MCF 10A (cell line): ENCODE measurements around the gene ACYP2. TPM values are rescaled to one million over a fixed set of nuclear protein-coding genes. Genes with fewer than 3 reads are reported as not detected.
A peak's percentile ranks its signal among the peaks of the same experiment; 100 is the strongest.
"Not testable (repeated sequence)": the region's sequence is repeated elsewhere in the genome, so short reads cannot be mapped to it uniquely, and the experiment has no call there.

Source experiments
- BruUV-seq: library from RNA; stranded (reverse); fragments of 400-500 nt; replicated peaks from 2 replicates; lab custom pipeline; 2021; lab: Mats Ljungman, UMichigan
- CTCF ChIA-PET: fragments of 300-600 bp; sonication (Branson Sonifier 250); formaldehyde crosslinking; extraction: SDS; loops from one replicate; lab custom pipeline; 2021; ENCODE audit warnings: antibody characterized with exemption, inconsistent platforms; lab: Yijun Ruan, JAX
- POLR2A ChIA-PET: fragments of 300-600, 350-650 bp; sonication (Branson Sonifier 250); formaldehyde crosslinking; extraction: SDS; loops from one replicate; lab custom pipeline; 2020; ENCODE audit warnings: antibody characterized with exemption, inconsistent platforms; lab: Yijun Ruan, JAX
- DNase-seq: peaks from one replicate; pipeline ENCODE4 v3.0.0-alpha.2; 2018; ENCODE audit not compliant: unreplicated experiment
- H3K27ac Mint-ChIP-seq: one replicate; pipeline ENCODE4 v1.8.0; 2022; ENCODE audit warnings: mild to moderate bottlenecking, low read depth, mixed read lengths; ENCODE audit not compliant: unreplicated experiment
- H3K27me3 Mint-ChIP-seq: one replicate; pipeline ENCODE4 v1.8.0; 2022; ENCODE audit warnings: mixed read lengths; ENCODE audit not compliant: insufficient read depth, unreplicated experiment
- H3K36me3 Mint-ChIP-seq: one replicate; pipeline ENCODE4 v1.8.0; 2022; ENCODE audit warnings: mild to moderate bottlenecking, moderate library complexity, mixed read lengths; ENCODE audit not compliant: insufficient read depth, unreplicated experiment
- H3K4me1 Mint-ChIP-seq: one replicate; pipeline ENCODE4 v1.8.0; 2022; ENCODE audit warnings: mixed read lengths; ENCODE audit not compliant: insufficient read depth, unreplicated experiment
- H3K4me3 Mint-ChIP-seq: one replicate; pipeline ENCODE4 v1.8.0; 2022; ENCODE audit warnings: mild to moderate bottlenecking, moderate library complexity, mixed read lengths; ENCODE audit not compliant: unreplicated experiment
- H3K9me3 Mint-ChIP-seq: one replicate; pipeline ENCODE4 v1.8.0; 2022; ENCODE audit warnings: mixed read lengths; ENCODE audit not compliant: unreplicated experiment
- intact Hi-C: fragments of 100-400 bp; cut with micrococcal nuclease; formaldehyde crosslinking; loops from 2 replicates; pipeline ENCODE4 v1.14.1; 2022
- total RNA-seq: library from RNA; stranded (reverse); gene quantifications from 2 replicates; pipeline ENCODE4 v1.2.3, GENCODE V29; 2022
- TF ChIP-seq, protein P1 (sequence below): fragments of 200-600 bp; IDR thresholded peaks from one replicate; pipeline ENCODE4 v1.8.0; 2022; ENCODE audit warnings: antibody characterized with exemption, mild to moderate bottlenecking; ENCODE audit not compliant: unreplicated experiment

ACYP2 gene
- total RNA-seq, 1 experiment from 2014 or later = 14.3 TPM

- no TSS peak for BruUV-seq
- POLR2A ChIA-PET = interaction anchor here (0.8 to 2.4 kb wide), 8 partner anchors 8 to 597 kb away, joined by 3 to 17 read pairs (median 6); partner anchors contain the start of genes ACYP2 and PSME4
Observed at GRCh38 chr2:54107455-54107764, 8.0 kb upstream of the ACYP2 start.

DNA sequence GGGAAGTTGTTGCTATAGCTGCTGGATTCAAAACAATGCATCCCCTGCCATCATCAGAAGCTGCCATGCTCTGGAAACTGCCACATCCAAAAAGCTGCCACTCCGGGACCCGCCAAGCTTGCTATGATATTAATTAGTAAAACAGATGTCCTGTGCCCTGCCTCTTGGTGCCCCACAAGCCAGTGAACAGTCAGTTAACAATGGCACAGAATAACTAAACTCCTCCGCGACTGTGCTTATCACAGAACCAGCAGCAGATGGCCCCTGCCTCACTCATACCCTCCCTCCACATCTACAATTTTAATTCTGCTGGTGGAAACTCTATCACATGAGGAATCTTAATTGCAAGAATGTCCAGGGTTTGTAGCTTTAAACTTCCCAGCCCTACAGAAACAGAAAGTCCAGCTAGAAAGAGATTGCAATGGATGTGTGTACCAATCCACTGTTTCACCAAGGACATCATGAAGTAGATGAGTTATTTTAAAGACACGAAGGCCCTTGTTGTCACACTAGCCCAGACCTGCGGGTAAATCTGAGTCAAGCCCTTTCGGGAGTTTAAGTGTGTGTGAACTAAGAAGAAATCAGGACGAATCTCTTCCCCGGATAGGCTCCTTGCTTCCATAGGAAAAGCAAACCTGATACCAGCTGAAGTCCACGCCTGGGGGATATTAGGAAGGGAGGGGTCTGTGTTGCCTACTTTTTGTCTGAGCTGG is 7.4 kb upstream of the ACYP2 start:
- BruUV-seq = no TSS peak
- Mint-ChIP-seq H3K9me3 (no peaks in the 10 kb centered on the region), H3K27ac (no peak overlapping the region), H3K36me3 (no peaks in the 10 kb centered on the region), H3K4me3 (no peak overlapping the region), H3K4me1 (peaks cover 6% of the 10 kb centered on the region), H3K27me3 (no peaks in the 10 kb centered on the region)
- TF ChIP-seq, protein P1, sequence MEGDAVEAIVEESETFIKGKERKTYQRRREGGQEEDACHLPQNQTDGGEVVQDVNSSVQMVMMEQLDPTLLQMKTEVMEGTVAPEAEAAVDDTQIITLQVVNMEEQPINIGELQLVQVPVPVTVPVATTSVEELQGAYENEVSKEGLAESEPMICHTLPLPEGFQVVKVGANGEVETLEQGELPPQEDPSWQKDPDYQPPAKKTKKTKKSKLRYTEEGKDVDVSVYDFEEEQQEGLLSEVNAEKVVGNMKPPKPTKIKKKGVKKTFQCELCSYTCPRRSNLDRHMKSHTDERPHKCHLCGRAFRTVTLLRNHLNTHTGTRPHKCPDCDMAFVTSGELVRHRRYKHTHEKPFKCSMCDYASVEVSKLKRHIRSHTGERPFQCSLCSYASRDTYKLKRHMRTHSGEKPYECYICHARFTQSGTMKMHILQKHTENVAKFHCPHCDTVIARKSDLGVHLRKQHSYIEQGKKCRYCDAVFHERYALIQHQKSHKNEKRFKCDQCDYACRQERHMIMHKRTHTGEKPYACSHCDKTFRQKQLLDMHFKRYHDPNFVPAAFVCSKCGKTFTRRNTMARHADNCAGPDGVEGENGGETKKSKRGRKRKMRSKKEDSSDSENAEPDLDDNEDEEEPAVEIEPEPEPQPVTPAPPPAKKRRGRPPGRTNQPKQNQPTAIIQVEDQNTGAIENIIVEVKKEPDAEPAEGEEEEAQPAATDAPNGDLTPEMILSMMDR = no peak
- ChIA-PET CTCF (interaction anchor here (0.6 to 3.6 kb wide), 29 partner anchors 8 to 731 kb away, joined by 3 to 46 read pairs (median 5); partner anchors contain the start of gene ACYP2), POLR2A (interaction anchor here (1.6 to 2.4 kb wide), 3 partner anchors 15 to 452 kb away, joined by 6 to 17 read pairs (median 14); partner anchors contain the start of gene PSME4)
- no peak for DNase-seq
- intact Hi-C loops = loop anchor here (1.0 to 5.0 kb wide), 4 partner anchors 395 to 731 kb away; no protein-coding TSS in a partner anchor

More at GRCh38 chr2:54107455-54107764, 8.0 kb upstream of the ACYP2 start:
- peaks cover 6% of the 10 kb centered on the region for H3K4me1 Mint-ChIP-seq
- TF ChIP-seq, protein P1 = no peak
- no peaks in the 10 kb centered on the region for H3K36me3 Mint-ChIP-seq
- H3K27ac Mint-ChIP-seq = no peak overlapping the region
- CTCF ChIA-PET = interaction anchor here (0.6 to 3.6 kb wide), 62 partner anchors 8 to 792 kb away, joined by 3 to 46 read pairs (median 4); partner anchors contain the start of genes ACYP2 and EML6
- no peaks in the 10 kb centered on the region for H3K27me3 Mint-ChIP-seq
- DNase-seq = no peak
- H3K9me3 Mint-ChIP-seq = no peaks in the 10 kb centered on the region
- intact Hi-C loops = loop anchor here (1.0 to 5.0 kb wide), 3 partner anchors 415 to 731 kb away; no protein-coding TSS in a partner anchor
- no peak overlapping the region for H3K4me3 Mint-ChIP-seq

DNA sequence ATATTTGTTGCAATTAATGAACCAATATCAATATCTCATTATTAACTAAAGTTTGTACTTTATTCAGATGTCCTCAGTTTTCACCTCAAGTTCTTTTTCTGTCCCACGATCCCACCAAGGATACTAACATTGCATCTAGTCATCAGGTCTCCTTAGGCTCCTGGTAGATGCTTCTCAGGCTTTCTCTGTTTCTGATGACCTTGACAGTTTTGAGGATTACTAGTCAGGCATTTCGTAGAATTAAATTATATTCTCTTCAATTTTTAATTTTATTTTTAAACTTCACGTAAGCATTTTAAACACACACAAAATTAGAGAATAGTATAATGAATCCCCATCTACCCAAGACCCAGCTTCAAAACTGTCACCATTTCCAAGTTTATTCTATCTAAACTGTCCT is 5.6 kb upstream of the ACYP2 start:
- BruUV-seq = no TSS peak

GRCh38 chr2:54114479-54114878 is 936 bp upstream of the ACYP2 start:
- POLR2A ChIA-PET = interaction anchor here (0.7 to 3.4 kb wide), 14 partner anchors 8 to 609 kb away, joined by 3 to 26 read pairs (median 6); partner anchors contain the start of genes EML6 and PSME4
- H3K27ac Mint-ChIP-seq = peak overlapping the region; percentile 100

More for the DNA sequence above, 5.6 kb upstream of the ACYP2 start:
- TF ChIP-seq, protein P1 = no peak
- no peak overlapping the region for H3K27ac Mint-ChIP-seq
- H3K4me1 Mint-ChIP-seq = no peaks in the 10 kb centered on the region
- no peak for DNase-seq
- no peaks in the 10 kb centered on the region for H3K27me3 Mint-ChIP-seq
- intact Hi-C loops = loop anchor here (5.0 to 10.0 kb wide), 2 partner anchors 225 to 412 kb away; a partner anchor contains a TSS
- CTCF ChIA-PET = interaction anchor here (0.9 to 1.0 kb wide), 3 partner anchors 37 to 595 kb away, joined by 3 to 5 read pairs (median 3); no protein-coding TSS in a partner anchor
- H3K36me3 Mint-ChIP-seq = no peaks in the 10 kb centered on the region
- no peaks in the 10 kb centered on the region for H3K9me3 Mint-ChIP-seq
- no peak overlapping the region for H3K4me3 Mint-ChIP-seq
- POLR2A ChIA-PET = interaction anchor here (0.7 kb wide), 1 partner anchor 519 kb away, joined by 3 read pairs; no protein-coding TSS in a partner anchor

More at GRCh38 chr2:54114479-54114878, 936 bp upstream of the ACYP2 start:
- H3K4me1 Mint-ChIP-seq, H3K9me3 Mint-ChIP-seq, H3K27me3 Mint-ChIP-seq, DNase-seq, BruUV-seq: not testable (repeated sequence)
- CTCF ChIA-PET = interaction anchor here (0.6 to 2.6 kb wide), 12 partner anchors 8 to 1739 kb away, joined by 3 to 10 read pairs (median 3); no protein-coding TSS in a partner anchor
- intact Hi-C loops = loop anchor here (10.0 kb wide), 1 partner anchor 220 kb away; a partner anchor contains a TSS
- peak overlapping the region; percentile 88 for H3K4me3 Mint-ChIP-seq
- H3K36me3 Mint-ChIP-seq = peaks cover 10% of the 10 kb centered on the region
